Testis (tissue), 3 donors: Measurements from ENCODE around the gene PDE1A. TPM values are rescaled to one million over a fixed set of nuclear protein-coding genes. Genes with fewer than 3 reads are reported as not detected.

Experiments
- DNase-seq: peaks from one replicate; pipeline ENCODE4 v3.0.0-alpha.2; 2019
- H3K27ac ChIP-seq, 2 donors: fragments of 200-600 bp; sonication (generic); one replicate each; pipeline ENCODE4 v1.5.1; 2019
- H3K27me3 ChIP-seq: fragments of 200-600 bp; sonication (generic); one replicate; pipeline ENCODE4 v1.5.1; 2019
- H3K36me3 ChIP-seq: fragments of 200-600 bp; sonication (generic); one replicate; pipeline ENCODE4 v1.5.1; 2017; ENCODE audit warnings: low read depth; ENCODE audit errors: missing control alignments
- H3K4me1 ChIP-seq: fragments of 200-600 bp; sonication (generic); one replicate; pipeline ENCODE4 v1.5.1; 2019
- H3K4me3 ChIP-seq, 2 donors: fragments of 200-600 bp; sonication (generic); one replicate each; pipeline ENCODE4 v1.5.1; 2017 to 2019
- H3K9me3 ChIP-seq: fragments of 200-600 bp; sonication (generic); one replicate; pipeline ENCODE4 v1.5.1; 2017
- POLR2A ChIP-seq: fragments of 450-650 bp; IDR thresholded peaks from one replicate; pipeline ENCODE4 v1.6.1; 2017; ENCODE audit warnings: antibody characterized with exemption, mild to moderate bottlenecking, moderate library complexity
- WGBS, 2 donors: methylation state at CpG; one replicate each; pipeline ENCODE4 v1.1.5; 2018; 5-methylcytosine and 5-hydroxymethylcytosine counted together
- intact Hi-C: fragments of 100-400 bp; cut with DNase I; formaldehyde crosslinking; loops from one replicate; pipeline ENCODE4 v1.15.1; 2023; ENCODE audit warnings: low total_unique reads
- polyA plus RNA-seq: library from polyadenylated mRNA; stranded (reverse); fragments of 350-450 nt; fragmentation: Illumina TruSeq; extraction: RNeasy Lipid Tissue Mini Kit (QIAGEN cat#74804); gene quantifications from one replicate; pipeline ENCODE4 v1.2.3, GENCODE V29; 2014; ENCODE audit warnings: low read depth, low replicate concordance; ENCODE audit not compliant: insufficient read depth
- total RNA-seq, 2 donors: library from RNA; depleted of rRNA; stranded (reverse); fragments of >200 nt; gene quantifications; one replicate each; pipeline ENCODE4 v1.2.3, GENCODE V29; 2016
- TF ChIP-seq, protein P1 (sequence below), 3 experiments: fragments of 450-650 bp in 2 of 3; fragments of 200-600 bp in 1 of 3; sonication (generic) in 1 of 3; IDR thresholded peaks; one replicate each; pipeline ENCODE4 v1.5.1; 2016 to 2019; ENCODE audit warnings: antibody characterized with exemption in 3 of 3, mild to moderate bottlenecking in 2 of 3, moderate library complexity in 1 of 3

The PDE1A gene
- total and polyA plus RNA-seq, 3 donors from 2014 or later = 15.2 to 45.0 (median 29.8) TPM

DNA sequence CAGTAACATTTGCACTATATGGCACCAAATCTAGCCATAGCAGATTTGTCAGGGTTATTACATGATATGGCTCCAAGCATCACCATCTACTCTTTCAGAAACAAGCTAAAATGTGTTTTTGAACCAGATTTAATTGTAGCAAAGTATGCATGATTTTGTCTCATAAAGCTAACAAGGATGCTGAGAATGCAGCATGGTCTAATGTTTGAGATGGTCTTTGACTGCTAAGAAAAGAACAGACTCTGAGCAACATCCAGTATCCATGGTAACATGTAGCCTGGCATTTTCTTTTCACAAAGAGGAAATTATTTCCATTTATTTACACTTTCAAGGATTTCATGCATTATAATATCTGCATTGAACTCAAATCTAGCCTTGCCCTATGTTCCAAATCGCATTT, 206.5 kb downstream of the PDE1A start:
- TF ChIP-seq POLR2A = no peak
- TF ChIP-seq, protein P1, sequence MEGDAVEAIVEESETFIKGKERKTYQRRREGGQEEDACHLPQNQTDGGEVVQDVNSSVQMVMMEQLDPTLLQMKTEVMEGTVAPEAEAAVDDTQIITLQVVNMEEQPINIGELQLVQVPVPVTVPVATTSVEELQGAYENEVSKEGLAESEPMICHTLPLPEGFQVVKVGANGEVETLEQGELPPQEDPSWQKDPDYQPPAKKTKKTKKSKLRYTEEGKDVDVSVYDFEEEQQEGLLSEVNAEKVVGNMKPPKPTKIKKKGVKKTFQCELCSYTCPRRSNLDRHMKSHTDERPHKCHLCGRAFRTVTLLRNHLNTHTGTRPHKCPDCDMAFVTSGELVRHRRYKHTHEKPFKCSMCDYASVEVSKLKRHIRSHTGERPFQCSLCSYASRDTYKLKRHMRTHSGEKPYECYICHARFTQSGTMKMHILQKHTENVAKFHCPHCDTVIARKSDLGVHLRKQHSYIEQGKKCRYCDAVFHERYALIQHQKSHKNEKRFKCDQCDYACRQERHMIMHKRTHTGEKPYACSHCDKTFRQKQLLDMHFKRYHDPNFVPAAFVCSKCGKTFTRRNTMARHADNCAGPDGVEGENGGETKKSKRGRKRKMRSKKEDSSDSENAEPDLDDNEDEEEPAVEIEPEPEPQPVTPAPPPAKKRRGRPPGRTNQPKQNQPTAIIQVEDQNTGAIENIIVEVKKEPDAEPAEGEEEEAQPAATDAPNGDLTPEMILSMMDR (IDR thresholded peaks at IDR 0.05) = no peak
- WGBS, 2 donors = 88 to 96% methylated on average over 1 of the region's 1 CpG
- Histone ChIP-seq H3K9me3 (no peaks in the 10 kb centered on the region), H3K4me1 (no peaks in the 10 kb centered on the region), H3K36me3 (no peaks in the 10 kb centered on the region), H3K4me3 (no peak overlapping the region), H3K27ac (no peak overlapping the region), H3K27me3 (no peaks in the 10 kb centered on the region)
- no peak for DNase-seq
- intact Hi-C loops = no loop called here

DNA sequence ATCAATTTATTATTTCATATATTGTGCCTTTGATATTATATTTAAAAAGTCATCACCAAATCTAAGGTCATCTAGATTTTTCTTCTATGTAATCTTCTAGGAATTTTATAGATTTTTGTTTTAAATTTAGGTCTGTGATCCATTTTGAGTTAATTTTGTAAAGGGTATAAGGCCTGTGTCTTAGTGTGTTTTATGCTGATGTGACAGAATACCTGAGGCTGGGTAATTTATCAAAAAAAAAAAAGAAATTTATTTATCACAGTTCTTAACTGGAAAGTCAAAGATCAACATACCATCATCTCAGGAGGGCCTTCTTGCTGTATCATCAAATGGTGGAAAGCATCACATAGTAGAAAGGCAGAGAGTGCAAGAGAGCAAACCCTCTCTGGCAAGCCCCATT, 216.2 kb downstream of the PDE1A start:
- DNase-seq = no peak
- Histone ChIP-seq H3K4me1 (no peaks in the 10 kb centered on the region), H3K4me3 (no peak overlapping the region), H3K27me3 (no peaks in the 10 kb centered on the region), H3K9me3 (no peaks in the 10 kb centered on the region), H3K36me3 (no peaks in the 10 kb centered on the region), H3K27ac (no peak overlapping the region)
- TF ChIP-seq POLR2A = no peak
- TF ChIP-seq, protein P1 (IDR thresholded peaks at IDR 0.05) = no peak
- intact Hi-C loops = no loop called here

DNA sequence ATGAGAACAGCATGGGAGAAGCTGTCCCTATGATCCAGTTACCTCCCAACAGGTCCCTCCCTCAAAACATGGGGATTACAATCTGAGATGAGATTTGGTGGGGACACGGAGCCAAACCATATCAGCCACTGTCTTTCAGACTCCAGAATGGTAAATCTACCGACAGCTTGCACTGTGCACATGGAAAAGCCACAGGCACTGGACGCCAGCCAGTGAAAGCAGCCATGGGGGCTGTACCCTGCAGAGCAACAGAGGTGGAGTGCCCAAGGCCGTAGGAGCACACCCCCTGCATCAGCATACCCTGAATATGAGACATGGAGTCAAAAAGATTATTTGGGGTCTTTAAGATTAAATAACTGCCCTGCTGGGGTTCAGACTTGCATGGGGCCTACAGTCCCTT, 218.4 kb downstream of the PDE1A start:
- H3K27ac ChIP-seq = no peak overlapping the region
- no peaks in the 10 kb centered on the region for H3K4me1 ChIP-seq
- WGBS, 2 donors = 84 to 86% methylated on average over 4 of the region's 4 CpGs
- no peaks in the 10 kb centered on the region for H3K36me3 ChIP-seq
- no peak for DNase-seq
- no peak overlapping the region for H3K4me3 ChIP-seq
- intact Hi-C loops = no loop called here
- no peaks in the 10 kb centered on the region for H3K9me3 ChIP-seq
- no peak for TF ChIP-seq POLR2A
- TF ChIP-seq, protein P1 (IDR thresholded peaks at IDR 0.05) = no peak
- H3K27me3 ChIP-seq = no peaks in the 10 kb centered on the region

DNA sequence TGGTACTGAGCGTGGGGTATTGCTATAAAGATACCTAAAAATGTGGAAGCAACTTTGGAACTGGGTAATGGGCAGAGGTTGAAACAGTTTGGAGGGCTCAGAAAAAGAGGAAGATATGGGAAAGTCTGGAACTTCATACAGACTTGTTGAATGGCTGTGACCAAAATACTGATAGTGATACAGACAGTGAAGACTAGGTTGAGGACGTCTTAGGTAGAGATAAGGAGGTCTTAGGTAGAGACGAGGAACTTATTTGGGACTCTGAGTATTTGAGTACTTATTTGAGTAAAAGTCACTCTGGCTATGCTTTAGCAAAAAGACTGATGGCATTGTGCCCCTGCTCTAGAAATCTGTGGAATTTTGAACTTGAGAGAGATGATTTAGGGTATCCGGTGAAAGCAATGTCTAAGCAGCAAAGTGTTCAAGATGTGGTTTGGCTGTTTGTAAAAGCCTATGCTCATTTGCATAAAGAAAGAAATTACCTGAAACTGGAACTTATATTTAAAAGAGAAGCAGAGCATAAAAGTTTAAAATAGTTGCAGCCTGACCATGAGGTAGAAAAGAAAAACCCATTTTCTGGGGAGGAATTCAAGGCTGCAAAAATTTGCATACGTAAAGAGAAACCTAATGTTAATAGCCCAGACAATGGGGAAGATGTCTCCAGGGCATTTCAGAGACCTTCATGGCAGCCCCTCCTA, 219.6 kb downstream of the PDE1A start:
- DNase-seq = no peak
- intact Hi-C loops = no loop called here
- WGBS, 2 donors = 95 to 96% methylated on average over 5 of the region's 5 CpGs
- H3K4me1 ChIP-seq = no peaks in the 10 kb centered on the region
- no peak for TF ChIP-seq POLR2A
- TF ChIP-seq, protein P1 (IDR thresholded peaks at IDR 0.05) = no peak
- H3K9me3 ChIP-seq = no peaks in the 10 kb centered on the region
- H3K36me3 ChIP-seq = no peaks in the 10 kb centered on the region
- H3K27ac ChIP-seq = no peak overlapping the region
- no peak overlapping the region for H3K4me3 ChIP-seq
- H3K27me3 ChIP-seq = no peaks in the 10 kb centered on the region

DNA sequence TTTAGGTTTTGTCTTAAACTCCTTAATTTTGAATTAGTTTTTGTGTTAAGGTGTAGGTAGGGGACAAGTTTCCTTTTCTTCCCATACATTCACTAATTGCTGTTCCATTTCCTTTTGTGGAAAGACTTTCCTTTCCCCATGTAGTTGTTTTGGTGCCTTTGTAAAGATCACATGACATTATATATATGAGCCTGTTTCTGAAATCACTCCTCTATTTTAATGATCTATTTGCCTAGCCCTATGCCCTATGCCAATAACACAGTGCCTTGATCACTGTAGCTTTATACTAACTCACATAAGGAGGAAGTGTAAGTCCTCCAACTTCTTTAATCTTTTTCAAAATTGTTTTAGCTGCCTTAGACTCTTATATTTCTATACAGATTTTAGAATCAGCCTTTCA, 229.3 kb downstream of the PDE1A start:
- Histone ChIP-seq H3K4me3 (no peak overlapping the region), H3K36me3 (no peaks in the 10 kb centered on the region), H3K4me1 (no peaks in the 10 kb centered on the region), H3K27ac (no peak overlapping the region), H3K27me3 (no peaks in the 10 kb centered on the region), H3K9me3 (no peaks in the 10 kb centered on the region)
- TF ChIP-seq, protein P1 (IDR thresholded peaks at IDR 0.05) = no peak
- TF ChIP-seq POLR2A = no peak
- no peak for DNase-seq
- intact Hi-C loops = no loop called here
